K562 (cell line): Measurements from ENCODE around the gene EEFSEC. TPM values are rescaled to one million over a fixed set of nuclear protein-coding genes. Genes with fewer than 3 reads are reported as not detected.

Experiments used
- ATAC-seq: fragments of 200-7000 bp; cut with Tn5 transposase; 3 replicates; pipeline ENCODE4 v1.9.1; 2020; ENCODE audit warnings: moderate library complexity
- BruUV-seq: library from RNA; stranded (reverse); fragments of 400-500 nt; replicated peaks from 2 replicates; lab custom pipeline; 2021; lab: Mats Ljungman, UMichigan
- CTCF ChIA-PET: fragments of 300-600 bp; formaldehyde crosslinking; extraction: SDS; loops from one replicate; lab custom pipeline; 2021; ENCODE audit warnings: low intra/inter-chr PET ratio; lab: Yijun Ruan, JAX
- POLR2A ChIA-PET: fragments of 300-600, 350-650 bp; sonication (Branson Sonifier 250); formaldehyde crosslinking; extraction: SDS; loops from one replicate; lab custom pipeline; 2021; ENCODE audit warnings: antibody characterized with exemption, inconsistent platforms; lab: Yijun Ruan, JAX
- DNase-seq, 4 experiments: peaks; one replicate each; pipeline versions ENCODE4 v3.0.0 to v3.0.0-alpha.2; 2011 to 2018; ENCODE audit warnings: low spot score in 3 of 4, mixed read lengths in 3 of 4; ENCODE audit errors: extremely low read depth in 1 of 4
- FAIRE-seq: peaks from 2 replicates; lab custom pipeline; 2011; peaks lifted over from hg19 to GRCh38; lab: Jason Lieb, UNC
- H2AFZ ChIP-seq: 2 replicates; pipeline ENCODE4 v1.6.0; 2011; ENCODE audit warnings: low read depth, low read length, control low read depth, inconsistent platforms
- H3K27ac ChIP-seq: fragments of 200-600 bp; 3 replicates; pipeline ENCODE4 v1.8.0; 2011; ENCODE audit warnings: low read depth, mild to moderate bottlenecking, control low read depth, inconsistent platforms, low read length, moderate library complexity, mixed read lengths; ENCODE audit errors: extremely low read depth
- H3K27me3 ChIP-seq, 2 experiments: fragments of 300-600 bp in 1 of 2; 2 replicates in 1 of 2; 3 replicates in 1 of 2; pipeline versions ENCODE4 v1.6.0 to v1.8.0; 2011; ENCODE audit warnings: inconsistent platforms in 2 of 2, low read length in 2 of 2, mild to moderate bottlenecking in 1 of 2, mixed read lengths in 1 of 2, moderate library complexity in 1 of 2; ENCODE audit not compliant: control insufficient read depth in 2 of 2, insufficient read depth in 2 of 2
- H3K36me3 ChIP-seq: fragments of 300-600 bp; 3 replicates; pipeline ENCODE4 v1.8.0; 2011; ENCODE audit warnings: mild to moderate bottlenecking, low read length, inconsistent platforms; ENCODE audit not compliant: control insufficient read depth, insufficient read depth
- H3K4me1 ChIP-seq, 2 experiments: fragments of 200-600 bp in 1 of 2; replicated peaks in 1 of 2; 2 replicates in 1 of 2; 3 replicates in 1 of 2; pipeline versions ENCODE4 v1.5.1 to v1.8.0; 2011; ENCODE audit warnings: inconsistent platforms in 2 of 2, low read length in 2 of 2, mild to moderate bottlenecking in 1 of 2, mixed read lengths in 1 of 2, moderate library complexity in 1 of 2; ENCODE audit not compliant: control insufficient read depth in 2 of 2, insufficient read depth in 2 of 2
- H3K4me2 ChIP-seq: 2 replicates; pipeline ENCODE4 v1.6.1; 2011; ENCODE audit warnings: low read length, control low read depth, inconsistent platforms, mixed read lengths; ENCODE audit not compliant: insufficient read depth
- H3K4me3 ChIP-seq: fragments of 200-600 bp; sonication (generic), shearing (Covaris generic); 2 replicates; pipeline ENCODE4 v1.5.1; 2016; ENCODE audit warnings: control low read depth, inconsistent platforms
- H3K79me2 ChIP-seq: fragments of 200-600 bp; 3 replicates; pipeline ENCODE4 v1.8.0; 2011; ENCODE audit warnings: low read length, inconsistent platforms; ENCODE audit not compliant: control insufficient read depth, insufficient read depth
- H3K9ac ChIP-seq, 2 experiments: 2 replicates each; pipeline versions ENCODE4 v1.6.0 to v1.6.1; 2011; ENCODE audit warnings: low read depth in 2 of 2, low read length in 2 of 2, control low read depth in 1 of 2, inconsistent platforms in 1 of 2, mild to moderate bottlenecking in 1 of 2, mixed read lengths in 1 of 2; ENCODE audit not compliant: insufficient read depth in 1 of 2
- H3K9me1 ChIP-seq: one replicate; pipeline ENCODE4 v1.6.0; 2011; ENCODE audit warnings: inconsistent platforms, mild to moderate bottlenecking, low read length, moderate library complexity; ENCODE audit not compliant: control insufficient read depth, insufficient read depth
- H3K9me3 ChIP-seq: replicated peaks from 2 replicates; pipeline ENCODE4 v1.5.1; 2011; ENCODE audit warnings: low read depth, low read length, inconsistent platforms; ENCODE audit not compliant: control insufficient read depth, insufficient read depth
- H4K20me1 ChIP-seq: replicated peaks from 2 replicates; pipeline ENCODE4 v1.6.1; 2011; ENCODE audit warnings: low read length, inconsistent platforms, mixed read lengths; ENCODE audit not compliant: control insufficient read depth, insufficient read depth
- ARID1B ChIP-seq: fragments of 450-650 bp; IDR thresholded peaks from 2 replicates; pipeline ENCODE4 v1.6.1; 2016; ENCODE audit warnings: antibody characterized with exemption, mild to moderate bottlenecking, inconsistent platforms
- CTBP1 ChIP-seq: fragments of 450-650 bp; IDR thresholded peaks from 2 replicates; pipeline ENCODE4 v1.6.1; 2016; ENCODE audit warnings: borderline replicate concordance
- CXXC5 ChIP-seq: fragments of 250-450 bp; sonication (Bioruptor Pico); IDR thresholded peaks from 2 replicates; pipeline ENCODE4 v1.8.0; 2022; ENCODE audit warnings: inconsistent platforms, mild to moderate bottlenecking, moderate library complexity
- EP400 ChIP-seq: fragments of 450-650 bp; IDR thresholded peaks from 2 replicates; pipeline ENCODE4 v1.6.1; 2017; ENCODE audit warnings: antibody characterized with exemption, mild to moderate bottlenecking, moderate library complexity
- ERF ChIP-seq: fragments of 450-650 bp; formaldehyde crosslinking; IDR thresholded peaks from 2 replicates; pipeline ENCODE4 v1.4.0; 2020; ENCODE audit warnings: mild to moderate bottlenecking, mixed read lengths
- KDM1A ChIP-seq, 2 experiments: fragments of 450-650 bp; IDR thresholded peaks; 2 replicates each; pipeline ENCODE4 v1.6.1; 2016; ENCODE audit warnings: mild to moderate bottlenecking in 2 of 2
- NR2C1 ChIP-seq, 2 experiments: fragments of 450-650 bp; IDR thresholded peaks; 2 replicates each; pipeline ENCODE4 v1.6.1; 2017; ENCODE audit warnings: mild to moderate bottlenecking in 2 of 2, antibody characterized with exemption in 1 of 2, inconsistent platforms in 1 of 2, missing compliant biosample characterization in 1 of 2, missing genetic modification characterization in 1 of 2
- YBX1 ChIP-seq: fragments of 450-650 bp; IDR thresholded peaks from 2 replicates; pipeline ENCODE4 v1.7.1; 2016; ENCODE audit warnings: mild to moderate bottlenecking
- ZEB2 ChIP-seq: fragments of 450-650 bp; IDR thresholded peaks from 2 replicates; pipeline ENCODE4 v1.6.1; 2016
- WGBS: fragments of 100-300 bp; shearing (Covaris generic); methylation state at CpG from one replicate; pipeline ENCODE4 v1.1.6; 2016; ENCODE audit warnings: low coverage, mixed read lengths; ENCODE audit not compliant: insufficient coverage; ENCODE audit errors: missing lambda C conversion rate; 5-methylcytosine and 5-hydroxymethylcytosine counted together
- in situ Hi-C: fragments of 300-500 bp; cut with MboI; formaldehyde crosslinking; loops from 4 replicates; pipeline ENCODE4 v1.15.0; 2018; ENCODE audit warnings: inconsistent platforms, mixed read lengths
- intact Hi-C: fragments of 100-400 bp; cut with micrococcal nuclease; formaldehyde crosslinking; loops from 2 replicates; pipeline ENCODE4 v1.14.2; 2022
- polyA plus RNA-seq, 8 experiments: library from polyadenylated mRNA; depleted of rRNA in 4 of 8; stranded (reverse) in 5 of 8; unstranded in 3 of 8; fragments of >200 nt; fragmentation: Nextera tagmentation in 2 of 8; fragmentation: Illumina TruSeq in 1 of 8; extraction: Ambion mirVana in 2 of 8; extraction: Trizol in 1 of 8; gene quantifications; 2 replicates each; pipeline versions ENCODE4 v1.2.1 to v1.2.3, GENCODE V29; 2011 to 2014; ENCODE audit warnings: inconsistent platforms in 1 of 8, missing spikeins in 1 of 8
- total RNA-seq, 7 experiments: library from RNA; depleted of rRNA in 6 of 7; stranded (reverse); fragments of >200 nt in 6 of 7; fragmentation: Illumina TruSeq in 2 of 7; extraction: Trizol in 2 of 7; gene quantifications; 2 replicates each; pipeline versions ENCODE4 v1.2.1 to v1.2.3, GENCODE V29; 2011 to 2021; ENCODE audit warnings: low replicate concordance in 1 of 7
- TF ChIP-seq, protein P1 (sequence below), 2 experiments: fragments of 150-350 bp in 1 of 2; IDR thresholded peaks; 2 replicates each; pipeline ENCODE4 v1.6.1; 2012 to 2016; ENCODE audit warnings: low read depth in 2 of 2, low read length in 2 of 2, mild to moderate bottlenecking in 1 of 2, moderate library complexity in 1 of 2
- TF ChIP-seq, protein P2 (sequence below): sonication (generic); formaldehyde crosslinking; IDR thresholded peaks from 2 replicates; pipeline ENCODE4 v1.9.0; 2022; ENCODE audit warnings: mild to moderate bottlenecking, missing genetic modification reagents

EEFSEC gene
- total and polyA plus RNA-seq, 9 of the 15 experiments (the other 6 are each of a cell fraction or from before 2014, with no cell fraction given): 0.35 to 11.8 (median 7.7) TPM

DNA sequence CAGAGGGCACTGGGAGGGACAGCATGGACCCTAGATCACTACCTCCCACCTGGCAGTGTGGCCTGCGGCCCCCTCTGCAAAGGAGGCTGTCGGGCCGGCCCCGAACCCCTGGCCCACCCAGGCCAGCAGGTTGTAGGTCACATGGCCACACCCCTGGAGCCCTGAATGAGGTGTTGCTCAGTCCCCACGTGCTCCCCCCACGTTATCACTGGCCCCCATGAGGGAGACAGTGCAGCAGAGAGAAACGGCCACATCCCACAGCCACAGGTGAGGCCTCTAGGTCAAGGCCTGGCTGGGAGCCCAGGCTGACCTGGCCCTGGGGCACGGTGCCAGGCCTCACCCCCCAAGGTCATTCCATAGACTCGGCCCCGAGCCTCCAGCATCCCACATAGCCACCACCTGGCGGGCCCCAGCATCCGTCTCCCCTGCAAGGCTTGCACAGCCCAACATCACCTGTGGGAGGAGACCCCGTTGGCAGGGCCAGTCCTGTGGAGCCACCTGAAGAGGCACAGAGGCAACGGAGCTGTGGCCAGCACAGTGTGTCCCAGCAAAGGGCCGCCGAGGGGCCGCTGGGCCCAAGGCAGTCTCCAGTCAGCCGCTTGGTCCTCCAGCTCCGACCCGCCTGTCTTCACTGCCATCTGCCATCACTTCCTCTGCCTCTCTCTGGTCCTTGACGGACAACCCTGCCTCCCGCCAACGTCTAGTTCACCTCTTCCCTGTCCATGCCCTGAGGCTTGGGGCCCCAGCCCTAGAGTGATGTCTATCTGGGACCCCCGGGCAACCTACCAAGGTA, 260.3 kb downstream of the EEFSEC start:
- ChIA-PET CTCF (no interaction called here), POLR2A (interaction anchor here (0.7 to 1.0 kb wide), 2 partner anchors 49 to 63 kb away, joined by 3 read pairs; no protein-coding TSS in a partner anchor)
- WGBS: 55% methylated on average over 18 of the region's 24 CpGs
- DNase-seq: peak; percentile 54 to 76 (median 56)
- no peaks in the 10 kb centered on the region for H3K9me1 ChIP-seq
- no peak for ATAC-seq
- peaks cover 79% of the 10 kb centered on the region for H3K79me2 ChIP-seq
- H3K36me3 ChIP-seq: peaks cover 3% of the 10 kb centered on the region; the same call in 1 of the 3 replicates
- in situ Hi-C loops: no loop called here
- H3K4me2 ChIP-seq: peak overlapping the region; percentile 85
- BruUV-seq: TSS peak; percentile 88
- peak overlapping the region; percentile 24 for H3K4me3 ChIP-seq
- FAIRE-seq: no peak
- peak overlapping the region; percentile 53 to 72 for H3K9ac ChIP-seq
- no peaks in the 10 kb centered on the region for H3K9me3 ChIP-seq
- intact Hi-C loops: no loop called here
- peaks cover 90 to 100% of the 10 kb centered on the region in 2 experiments for H3K4me1 ChIP-seq
- peak overlapping the region; percentile 99 for H3K27ac ChIP-seq
- no peaks in the 10 kb centered on the region for H3K27me3 ChIP-seq
- H2AFZ ChIP-seq: peak overlapping the region; percentile 19; the same call in 1 of the 2 replicates
- H4K20me1 ChIP-seq: no peaks in the 10 kb centered on the region
- peak; percentile 9 to 29; a peak in 1 of 4 replicates for TF ChIP-seq KDM1A (IDR thresholded peaks at IDR 0.05)
- TF ChIP-seq EP400: peak; percentile 58; the same call in 1 of the 2 replicates
- TF ChIP-seq, protein P1, sequence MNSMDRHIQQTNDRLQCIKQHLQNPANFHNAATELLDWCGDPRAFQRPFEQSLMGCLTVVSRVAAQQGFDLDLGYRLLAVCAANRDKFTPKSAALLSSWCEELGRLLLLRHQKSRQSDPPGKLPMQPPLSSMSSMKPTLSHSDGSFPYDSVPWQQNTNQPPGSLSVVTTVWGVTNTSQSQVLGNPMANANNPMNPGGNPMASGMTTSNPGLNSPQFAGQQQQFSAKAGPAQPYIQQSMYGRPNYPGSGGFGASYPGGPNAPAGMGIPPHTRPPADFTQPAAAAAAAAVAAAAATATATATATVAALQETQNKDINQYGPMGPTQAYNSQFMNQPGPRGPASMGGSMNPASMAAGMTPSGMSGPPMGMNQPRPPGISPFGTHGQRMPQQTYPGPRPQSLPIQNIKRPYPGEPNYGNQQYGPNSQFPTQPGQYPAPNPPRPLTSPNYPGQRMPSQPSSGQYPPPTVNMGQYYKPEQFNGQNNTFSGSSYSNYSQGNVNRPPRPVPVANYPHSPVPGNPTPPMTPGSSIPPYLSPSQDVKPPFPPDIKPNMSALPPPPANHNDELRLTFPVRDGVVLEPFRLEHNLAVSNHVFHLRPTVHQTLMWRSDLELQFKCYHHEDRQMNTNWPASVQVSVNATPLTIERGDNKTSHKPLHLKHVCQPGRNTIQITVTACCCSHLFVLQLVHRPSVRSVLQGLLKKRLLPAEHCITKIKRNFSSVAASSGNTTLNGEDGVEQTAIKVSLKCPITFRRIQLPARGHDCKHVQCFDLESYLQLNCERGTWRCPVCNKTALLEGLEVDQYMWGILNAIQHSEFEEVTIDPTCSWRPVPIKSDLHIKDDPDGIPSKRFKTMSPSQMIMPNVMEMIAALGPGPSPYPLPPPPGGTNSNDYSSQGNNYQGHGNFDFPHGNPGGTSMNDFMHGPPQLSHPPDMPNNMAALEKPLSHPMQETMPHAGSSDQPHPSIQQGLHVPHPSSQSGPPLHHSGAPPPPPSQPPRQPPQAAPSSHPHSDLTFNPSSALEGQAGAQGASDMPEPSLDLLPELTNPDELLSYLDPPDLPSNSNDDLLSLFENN (IDR thresholded peaks at IDR 0.05; ENCODE audit: low read depth in 2 of 2, low read length in 2 of 2): no peak
- TF ChIP-seq, protein P2, sequence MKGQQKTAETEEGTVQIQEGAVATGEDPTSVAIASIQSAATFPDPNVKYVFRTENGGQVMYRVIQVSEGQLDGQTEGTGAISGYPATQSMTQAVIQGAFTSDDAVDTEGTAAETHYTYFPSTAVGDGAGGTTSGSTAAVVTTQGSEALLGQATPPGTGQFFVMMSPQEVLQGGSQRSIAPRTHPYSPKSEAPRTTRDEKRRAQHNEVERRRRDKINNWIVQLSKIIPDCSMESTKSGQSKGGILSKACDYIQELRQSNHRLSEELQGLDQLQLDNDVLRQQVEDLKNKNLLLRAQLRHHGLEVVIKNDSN: peak; percentile 60
- TF ChIP-seq CTBP1: peak; percentile 16; the same call in 1 of the 2 replicates
- TF ChIP-seq NR2C1 (IDR thresholded peaks at IDR 0.05): peak; percentile 21; the same call in 1 of the 2 replicates
- TF ChIP-seq NR2C1 (tag; IDR thresholded peaks at IDR 0.05): peak; percentile 31; the same call in 1 of the 2 replicates
- peak; percentile 24; the same call in 1 of the 2 replicates for TF ChIP-seq ERF (CRISPR knock-in tag)
- TF ChIP-seq ARID1B: peak; percentile 20; the same call in 1 of the 2 replicates
- peak; percentile 35; the same call in 1 of the 2 replicates for TF ChIP-seq CXXC5 (CRISPR knock-in tag)
- TF ChIP-seq ZEB2: peak; percentile 55; the same call in 1 of the 2 replicates
- no peak for TF ChIP-seq YBX1
